Skeletal muscle tissue (tissue), 4 donors: ENCODE measurements around the gene TESK2. TPM values are rescaled to one million over a fixed set of nuclear protein-coding genes. Genes with fewer than 3 reads are reported as not detected.

Source experiments
- H3K27ac ChIP-seq: one replicate; pipeline ENCODE4 v1.7.0; 2013; ENCODE audit warnings: mild to moderate bottlenecking, low read depth, low read length, inconsistent platforms
- H3K27me3 ChIP-seq, 3 donors: one replicate each; pipeline ENCODE4 v1.7.0; 2013; ENCODE audit warnings: low read length in 3 of 3; ENCODE audit not compliant: control insufficient read depth in 3 of 3, insufficient read depth in 3 of 3
- H3K36me3 ChIP-seq, 3 donors: one replicate each; pipeline ENCODE4 v1.7.0; 2013; ENCODE audit warnings: low read length in 3 of 3; ENCODE audit not compliant: control insufficient read depth in 3 of 3, insufficient read depth in 3 of 3
- H3K4me1 ChIP-seq, 3 donors: one replicate each; pipeline ENCODE4 v1.7.0; 2013; ENCODE audit warnings: low read length in 3 of 3, mild to moderate bottlenecking in 3 of 3; ENCODE audit not compliant: control insufficient read depth in 3 of 3, insufficient read depth in 3 of 3
- H3K4me3 ChIP-seq, 3 donors: one replicate each; pipeline ENCODE4 v1.7.0; 2013; ENCODE audit warnings: low read length in 3 of 3
- H3K9ac ChIP-seq, 3 donors: one replicate each; pipeline ENCODE4 v1.7.0; 2013; ENCODE audit warnings: low read length in 3 of 3, mild to moderate bottlenecking in 3 of 3, moderate library complexity in 2 of 3, low read depth in 1 of 3
- H3K9me3 ChIP-seq, 3 donors: one replicate each; pipeline ENCODE4 v1.7.0; 2013; ENCODE audit warnings: low read length in 3 of 3; ENCODE audit not compliant: control insufficient read depth in 3 of 3
- total RNA-seq: library from RNA; depleted of rRNA; stranded (reverse); fragments of >200 nt; gene quantifications from one replicate; pipeline ENCODE4 v1.2.3, GENCODE V29; 2014
- donor health status: Osteomylitis.

TESK2 gene
- total RNA-seq, 1 donor from 2014 or later, result 2.6 TPM

- H3K36me3 ChIP-seq, result peaks cover 43 to 81% (median 68%) of the 10 kb centered on the region in 3 donors
- no peak overlapping the region for H3K9ac ChIP-seq
Measured at GRCh38 chr1:45510972-45511527, 20.1 kb upstream of the TESK2 start.

GRCh38 chr1:45510036-45510971 is 19.3 kb upstream of the TESK2 start:
- H3K4me1 ChIP-seq, result peaks cover 3 to 11% (median 8%) of the 10 kb centered on the region in 3 donors
- no peak overlapping the region for H3K9ac ChIP-seq
- H3K9me3 ChIP-seq, result no peaks in the 10 kb centered on the region
- no peak overlapping the region for H3K4me3 ChIP-seq
- no peaks in the 10 kb centered on the region for H3K27me3 ChIP-seq
- no peak overlapping the region for H3K27ac ChIP-seq
- peaks cover 36 to 73% (median 62%) of the 10 kb centered on the region in 3 donors for H3K36me3 ChIP-seq

More at GRCh38 chr1:45510972-45511527, 20.1 kb upstream of the TESK2 start:
- Histone ChIP-seq H3K4me3 (no peak overlapping the region), H3K27me3 (no peaks in the 10 kb centered on the region), H3K9me3 (no peaks in the 10 kb centered on the region), H3K4me1 (peaks cover 3 to 11% (median 8%) of the 10 kb centered on the region in 3 donors), H3K27ac (no peak overlapping the region)

GRCh38 chr1:45508295-45509151 is 17.6 kb upstream of the TESK2 start:
- Histone ChIP-seq H3K27me3 (no peaks in the 10 kb centered on the region), H3K36me3 (peaks cover 24 to 57% (median 46%) of the 10 kb centered on the region in 3 donors), H3K27ac (peak overlapping the region; percentile 36), H3K9me3 (no peaks in the 10 kb centered on the region), H3K4me1 (peaks cover 3 to 11% (median 8%) of the 10 kb centered on the region in 3 donors), H3K9ac (peak overlapping the region in 2 of 3 donors; percentile 15 to 28), H3K4me3 (no peak overlapping the region)

- peak overlapping the region; percentile 36 for H3K27ac ChIP-seq
- peaks cover 3 to 11% (median 8%) of the 10 kb centered on the region in 3 donors for H3K4me1 ChIP-seq
- peak overlapping the region in 2 of 3 donors; percentile 15 to 28 for H3K9ac ChIP-seq
- no peaks in the 10 kb centered on the region for H3K9me3 ChIP-seq
- peaks cover 23 to 51% (median 40%) of the 10 kb centered on the region in 3 donors for H3K36me3 ChIP-seq
- H3K27me3 ChIP-seq, result no peaks in the 10 kb centered on the region
- no peak overlapping the region for H3K4me3 ChIP-seq
Measured at GRCh38 chr1:45507893-45508292, 16.9 kb upstream of the TESK2 start.

GRCh38 chr1:45507195-45507594 is 16.2 kb upstream of the TESK2 start:
- H3K9me3 ChIP-seq, result no peaks in the 10 kb centered on the region
- no peak overlapping the region for H3K27ac ChIP-seq
- H3K4me1 ChIP-seq, result peaks cover 3 to 11% (median 8%) of the 10 kb centered on the region in 3 donors
- H3K27me3 ChIP-seq, result no peaks in the 10 kb centered on the region
- H3K4me3 ChIP-seq, result no peak overlapping the region
- no peak overlapping the region for H3K9ac ChIP-seq
- H3K36me3 ChIP-seq, result peaks cover 21 to 45% (median 35%) of the 10 kb centered on the region in 3 donors

- Histone ChIP-seq H3K9ac (no peak overlapping the region), H3K4me1 (peaks cover 15 to 33% (median 17%) of the 10 kb centered on the region in 3 donors), H3K27ac (no peak overlapping the region), H3K27me3 (no peaks in the 10 kb centered on the region), H3K4me3 (no peak overlapping the region), H3K36me3 (peaks cover 0 to 17% (median 10%) of the 10 kb centered on the region in 3 donors), H3K9me3 (no peaks in the 10 kb centered on the region)
Measured at GRCh38 chr1:45503462-45504360, 12.7 kb upstream of the TESK2 start.

- no peak overlapping the region for H3K9ac ChIP-seq
- H3K27me3 ChIP-seq, result no peaks in the 10 kb centered on the region
- no peaks in the 10 kb centered on the region for H3K9me3 ChIP-seq
- H3K4me1 ChIP-seq, result peaks cover 11 to 27% (median 15%) of the 10 kb centered on the region in 3 donors
- H3K27ac ChIP-seq, result no peak overlapping the region
- no peaks in the 10 kb centered on the region for H3K36me3 ChIP-seq
- H3K4me3 ChIP-seq, result no peak overlapping the region
Measured at GRCh38 chr1:45501505-45501859, 10.5 kb upstream of the TESK2 start.

GRCh38 chr1:45499415-45499769 is 8.4 kb upstream of the TESK2 start:
- no peaks in the 10 kb centered on the region for H3K27me3 ChIP-seq
- peak overlapping the region; percentile 5 for H3K27ac ChIP-seq
- peak overlapping the region; percentile 67 to 79 (median 73) for H3K9ac ChIP-seq

GRCh38 chr1:45498279-45498678 is 7.3 kb upstream of the TESK2 start:
- no peak overlapping the region for H3K27ac ChIP-seq
- H3K4me1 ChIP-seq, result peaks cover 11 to 27% (median 15%) of the 10 kb centered on the region in 3 donors
- H3K4me3 ChIP-seq, result no peak overlapping the region
- H3K27me3 ChIP-seq, result no peaks in the 10 kb centered on the region
- no peaks in the 10 kb centered on the region for H3K36me3 ChIP-seq
- no peak overlapping the region for H3K9ac ChIP-seq
- H3K9me3 ChIP-seq, result no peaks in the 10 kb centered on the region

More at GRCh38 chr1:45499415-45499769, 8.4 kb upstream of the TESK2 start:
- peak overlapping the region; percentile 82 to 97 (median 83) for H3K4me3 ChIP-seq
- H3K9me3 ChIP-seq, result no peaks in the 10 kb centered on the region
- no peaks in the 10 kb centered on the region for H3K36me3 ChIP-seq
- peaks cover 11 to 27% (median 15%) of the 10 kb centered on the region in 3 donors for H3K4me1 ChIP-seq
